ENCODE results near the gene TUBB1.

The TUBB1 gene

DNA sequence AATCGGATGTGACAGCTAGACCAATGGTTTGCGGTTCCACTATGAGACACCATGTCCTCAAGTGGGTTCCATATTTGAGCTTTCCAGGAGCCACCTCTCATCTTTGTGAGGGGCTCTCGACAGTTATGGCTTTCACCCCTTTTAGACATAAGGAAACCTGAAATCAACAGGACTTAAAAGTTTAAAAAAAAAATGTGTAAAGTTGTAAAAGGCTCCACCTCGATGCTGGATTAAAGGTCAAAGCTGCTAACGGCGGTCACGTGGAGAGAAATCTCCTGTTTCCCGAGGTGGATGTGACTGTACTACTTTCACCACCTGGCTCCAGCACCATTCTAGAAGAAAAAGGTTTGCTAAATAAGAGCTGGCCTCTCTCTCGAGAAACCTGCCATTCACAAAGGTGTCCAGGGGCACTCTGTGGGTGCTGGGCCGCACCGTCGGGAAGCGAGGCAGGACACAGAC is 12.4 kb downstream of the TUBB1 start:
- Histone ChIP-seq H3K27ac (ENCODE audit: extremely low read depth, low read depth, low read length) (peak overlapping the region; percentile 91), H3K36me3 (ENCODE audit: control insufficient read depth in 2 of 2, insufficient read depth in 1 of 2, low read length in 2 of 2) (peaks cover 10 to 77% of the 10 kb centered on the region in 2 experiments), H3K9me3 (ENCODE audit: control insufficient read depth, insufficient read depth, low read depth, low read length) (no peaks in the 10 kb centered on the region), H3K4me1 (ENCODE audit: control insufficient read depth, insufficient read depth, low read length) (peaks cover 7% of the 10 kb centered on the region; the same call in 1 of the 2 replicates), H3K4me3 (ENCODE audit: low read depth, low read length) (peak overlapping the region; percentile 95)
- ChIA-PET POLR2A (interaction anchor here (0.9 to 2.2 kb wide), 16 partner anchors 8 to 380 kb away, joined by 3 to 28 read pairs (median 7); partner anchors contain the start of genes NELFCD, PRELID3B, STX16 and TUBB1), CTCF (interaction anchor here (0.5 to 1.1 kb wide), 3 partner anchors 26 to 424 kb away, joined by 3 read pairs; no protein-coding TSS in a partner anchor)
- TF ChIP-seq, protein P1, sequence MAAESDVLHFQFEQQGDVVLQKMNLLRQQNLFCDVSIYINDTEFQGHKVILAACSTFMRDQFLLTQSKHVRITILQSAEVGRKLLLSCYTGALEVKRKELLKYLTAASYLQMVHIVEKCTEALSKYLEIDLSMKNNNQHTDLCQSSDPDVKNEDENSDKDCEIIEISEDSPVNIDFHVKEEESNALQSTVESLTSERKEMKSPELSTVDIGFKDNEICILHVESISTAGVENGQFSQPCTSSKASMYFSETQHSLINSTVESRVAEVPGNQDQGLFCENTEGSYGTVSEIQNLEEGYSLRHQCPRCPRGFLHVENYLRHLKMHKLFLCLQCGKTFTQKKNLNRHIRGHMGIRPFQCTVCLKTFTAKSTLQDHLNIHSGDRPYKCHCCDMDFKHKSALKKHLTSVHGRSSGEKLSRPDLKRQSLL (tag by site-specific recombination; IDR thresholded peaks at IDR 0.05), result peak; percentile 32
- TF ChIP-seq PRDM1 (tag by site-specific recombination; IDR thresholded peaks at IDR 0.05) (peak; percentile 41; the same call in 1 of the 2 replicates), TCF7L2 (IDR thresholded peaks at IDR 0.05; ENCODE audit: borderline replicate concordance, low read depth, low read length) (no peak), ZNF707 (tag by site-specific recombination; IDR thresholded peaks at IDR 0.05) (no peak), ZBTB17 (tag by site-specific recombination; IDR thresholded peaks at IDR 0.05) (no peak)

DNA sequence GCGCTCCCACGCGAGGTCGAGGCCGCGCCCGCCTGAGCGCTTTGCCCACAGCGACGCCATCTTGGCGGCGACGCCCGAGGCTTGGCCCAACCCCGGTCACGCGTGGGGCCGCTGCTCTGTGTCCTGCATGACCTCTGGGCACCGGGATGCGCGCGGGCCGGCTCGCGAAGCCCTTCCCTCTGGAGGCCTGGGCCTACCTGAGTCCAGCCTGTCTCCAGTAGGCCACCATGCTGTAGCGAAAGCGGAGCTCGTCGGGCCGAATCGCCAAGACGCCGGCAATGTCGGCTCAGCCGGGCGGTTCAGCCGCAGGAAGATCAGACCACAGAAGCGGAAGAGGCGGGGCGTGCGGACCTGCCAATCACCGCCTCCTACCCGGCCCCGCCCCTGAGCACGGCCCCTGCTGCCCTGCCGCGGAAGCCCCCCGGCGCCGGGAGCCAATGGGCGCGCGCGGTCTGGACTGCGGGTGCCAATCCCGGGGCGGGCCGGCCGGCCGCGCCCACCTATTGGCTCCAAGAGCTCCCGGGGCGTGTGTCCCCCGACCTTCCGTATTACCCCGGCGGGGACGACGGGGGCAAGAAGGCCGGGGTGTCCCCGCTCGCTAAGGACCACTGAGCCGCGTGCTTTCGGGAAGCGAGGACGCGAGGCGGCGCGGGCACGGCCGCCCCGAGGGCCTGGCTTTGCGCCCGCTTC is 12.9 kb downstream of the TUBB1 start, which contains the start of gene ATP5F1E:
TSS of gene ATP5F1E (minus strand) at position 313 of the 690 bp plus-strand sequence. CDS start at position 229, 84 bp downstream.
- Histone ChIP-seq H3K4me1 (ENCODE audit: control insufficient read depth, insufficient read depth, low read length) (peaks cover 7% of the 10 kb centered on the region; the same call in 1 of the 2 replicates), H3K4me3 (ENCODE audit: low read depth, low read length) (peak within 1 kb of the TSS; percentile 95), H3K36me3 (ENCODE audit: control insufficient read depth in 2 of 2, insufficient read depth in 1 of 2, low read length in 2 of 2) (peaks cover 13 to 77% of the 10 kb centered on the region in 2 experiments), H3K9me3 (ENCODE audit: control insufficient read depth, insufficient read depth, low read depth, low read length) (no peaks in the 10 kb centered on the region), H3K27ac (ENCODE audit: extremely low read depth, low read depth, low read length) (peak within 1 kb of the TSS; percentile 91)
- CTCF ChIA-PET, result interaction anchor here (0.5 to 1.1 kb wide), 5 partner anchors 26 to 916 kb away, joined by 3 to 5 read pairs (median 3); no protein-coding TSS in a partner anchor
- POLR2A ChIA-PET, result interaction anchor here (0.5 to 2.2 kb wide), 27 partner anchors 9 to 381 kb away, joined by 3 to 28 read pairs (median 6); partner anchors contain the start of genes NELFCD, PRELID3B, STX16 and TUBB1
- TF ChIP-seq MEIS1 (CRISPR knock-in tag; IDR thresholded peaks at IDR 0.05; ENCODE audit: borderline replicate concordance) (no peak), ZSCAN16 (tag by site-specific recombination; IDR thresholded peaks at IDR 0.05) (peak; percentile 39; the same call in 1 of the 2 replicates), SETDB1 (IDR thresholded peaks at IDR 0.05; ENCODE audit: insufficient read length, low read length) (no peak), ZBTB21 (tag by site-specific recombination; IDR thresholded peaks at IDR 0.05) (no peak), ZNF341 (tag by site-specific recombination; IDR thresholded peaks at IDR 0.05; ENCODE audit: low read depth) (peak; percentile 45; the same call in 1 of the 2 replicates), ZFHX2 (tag by site-specific recombination; conservative IDR thresholded peaks at IDR 0.05) (0 out of 2 replicates have a peak, but pooled peaks have one; percentile 42), SP2 (tag by site-specific recombination; IDR thresholded peaks at IDR 0.05) (peak; percentile 87), PRDM1 (tag by site-specific recombination; IDR thresholded peaks at IDR 0.05) (peak; percentile 4; the same call in 1 of the 2 replicates), ZNF76 (tag by site-specific recombination; IDR thresholded peaks at IDR 0.05; ENCODE audit: borderline replicate concordance, low read depth) (peak; percentile 85), ZNF501 (tag by site-specific recombination; IDR thresholded peaks at IDR 0.05) (peak; percentile 75), ZXDB (tag by site-specific recombination; IDR thresholded peaks at IDR 0.05) (peak; percentile 100), KLF7 (tag by site-specific recombination; IDR thresholded peaks at IDR 0.05; ENCODE audit: borderline replicate concordance) (0 out of 2 replicates have a peak, but pooled peaks have one; percentile 69), ZNF837 (tag by site-specific recombination; IDR thresholded peaks at IDR 0.05) (no peak), ZNF16 (tag by site-specific recombination; IDR thresholded peaks at IDR 0.05; ENCODE audit: low read depth) (no peak), KLF1 (tag by site-specific recombination; IDR thresholded peaks at IDR 0.05) (peak; percentile 21; the same call in 1 of the 2 replicates), ZNF677 (tag by site-specific recombination; IDR thresholded peaks at IDR 0.05) (no peak), EGR2 (tag by site-specific recombination; IDR thresholded peaks at IDR 0.05; ENCODE audit: low read depth) (0 out of 2 replicates have a peak, but pooled peaks have one; percentile 10), ZNF426 (tag by site-specific recombination; IDR thresholded peaks at IDR 0.05) (no peak), YY1 (tag by site-specific recombination; IDR thresholded peaks at IDR 0.05) (peak; percentile 84), ZNF768 (tag by site-specific recombination; IDR thresholded peaks at IDR 0.05) (no peak), ZNF621 (tag by site-specific recombination; IDR thresholded peaks at IDR 0.05) (no peak), OSR2 (tag by site-specific recombination; IDR thresholded peaks at IDR 0.05) (peak; percentile 42)
- TF ChIP-seq, protein P2, sequence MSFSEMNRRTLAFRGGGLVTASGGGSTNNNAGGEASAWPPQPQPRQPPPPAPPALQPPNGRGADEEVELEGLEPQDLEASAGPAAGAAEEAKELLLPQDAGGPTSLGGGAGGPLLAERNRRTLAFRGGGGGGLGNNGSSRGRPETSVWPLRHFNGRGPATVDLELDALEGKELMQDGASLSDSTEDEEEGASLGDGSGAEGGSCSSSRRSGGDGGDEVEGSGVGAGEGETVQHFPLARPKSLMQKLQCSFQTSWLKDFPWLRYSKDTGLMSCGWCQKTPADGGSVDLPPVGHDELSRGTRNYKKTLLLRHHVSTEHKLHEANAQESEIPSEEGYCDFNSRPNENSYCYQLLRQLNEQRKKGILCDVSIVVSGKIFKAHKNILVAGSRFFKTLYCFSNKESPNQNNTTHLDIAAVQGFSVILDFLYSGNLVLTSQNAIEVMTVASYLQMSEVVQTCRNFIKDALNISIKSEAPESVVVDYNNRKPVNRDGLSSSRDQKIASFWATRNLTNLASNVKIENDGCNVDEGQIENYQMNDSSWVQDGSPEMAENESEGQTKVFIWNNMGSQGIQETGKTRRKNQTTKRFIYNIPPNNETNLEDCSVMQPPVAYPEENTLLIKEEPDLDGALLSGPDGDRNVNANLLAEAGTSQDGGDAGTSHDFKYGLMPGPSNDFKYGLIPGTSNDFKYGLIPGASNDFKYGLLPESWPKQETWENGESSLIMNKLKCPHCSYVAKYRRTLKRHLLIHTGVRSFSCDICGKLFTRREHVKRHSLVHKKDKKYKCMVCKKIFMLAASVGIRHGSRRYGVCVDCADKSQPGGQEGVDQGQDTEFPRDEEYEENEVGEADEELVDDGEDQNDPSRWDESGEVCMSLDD (tag by site-specific recombination; IDR thresholded peaks at IDR 0.05), result peak; percentile 94
- TF ChIP-seq, protein P3, sequence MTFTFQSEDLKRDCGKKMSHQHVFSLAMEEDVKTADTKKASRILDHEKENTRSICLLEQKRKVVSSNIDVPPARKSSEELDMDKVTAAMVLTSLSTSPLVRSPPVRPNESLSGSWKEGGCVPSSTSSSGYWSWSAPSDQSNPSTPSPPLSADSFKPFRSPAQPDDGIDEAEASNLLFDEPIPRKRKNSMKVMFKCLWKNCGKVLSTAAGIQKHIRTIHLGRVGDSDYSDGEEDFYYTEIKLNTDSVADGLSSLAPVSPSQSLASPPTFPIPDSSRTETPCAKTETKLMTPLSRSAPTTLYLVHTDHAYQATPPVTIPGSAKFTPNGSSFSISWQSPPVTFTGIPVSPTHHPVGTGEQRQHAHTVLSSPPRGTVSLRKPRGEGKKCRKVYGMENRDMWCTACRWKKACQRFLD (tag by site-specific recombination; IDR thresholded peaks at IDR 0.05), result peak; percentile 81
